ENCODE results near the gene PI4K2A.
"Not testable (repeated sequence)": the region's sequence is repeated elsewhere in the genome, so short reads cannot be mapped to it uniquely, and the experiment has no call there.

PI4K2A gene

GRCh38 chr10:97673736-97674525 is 33.5 kb downstream of the PI4K2A start:
- DNase-seq (ENCODE audit: low read depth in 2 of 2), result no peak

- DNase-seq (ENCODE audit: low read depth in 2 of 2), result no peak
Observed at GRCh38 chr10:97675222-97675621, 34.8 kb downstream of the PI4K2A start.

DNA sequence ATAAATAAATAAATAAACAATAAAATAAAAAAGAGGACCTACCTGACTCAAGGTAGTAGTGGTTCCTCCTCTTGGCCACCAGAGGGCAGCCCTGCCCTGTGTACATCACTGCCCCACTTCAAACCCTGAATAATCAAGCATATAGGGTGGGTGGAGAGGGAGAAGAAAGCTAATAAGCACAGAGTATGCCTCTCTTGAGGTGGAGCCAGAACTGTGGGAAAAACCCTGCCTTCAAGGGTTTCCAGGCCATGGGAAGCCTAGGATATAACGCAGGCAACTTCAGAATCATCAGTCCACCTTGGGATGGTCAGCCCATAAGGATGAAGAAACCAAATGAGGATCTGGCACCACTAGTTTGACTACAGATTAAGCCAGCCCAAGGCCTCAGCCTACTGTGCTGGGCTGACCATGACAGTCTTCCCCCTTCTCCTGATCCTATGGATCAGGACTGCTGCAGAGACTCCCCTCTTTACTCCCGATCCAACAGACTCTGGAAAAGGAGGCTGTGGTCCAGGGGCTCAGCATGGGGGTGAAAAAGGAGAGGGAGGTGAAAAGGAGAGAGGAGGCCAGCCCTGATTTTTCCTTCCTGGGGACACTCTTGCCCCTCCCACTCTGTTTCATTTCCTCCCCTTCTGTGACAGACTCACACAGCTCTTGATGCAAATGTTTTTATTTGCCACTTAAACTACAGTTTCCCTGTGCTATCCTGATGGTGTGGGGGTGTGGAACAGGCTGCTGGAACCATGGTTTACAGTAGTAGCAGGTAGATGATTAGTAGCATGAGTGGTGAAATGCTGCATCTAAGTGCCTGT is 36.5 kb downstream of the PI4K2A start:
- peak in 1 of 2 donors; percentile 28 for DNase-seq (ENCODE audit: low read depth in 2 of 2)

DNA sequence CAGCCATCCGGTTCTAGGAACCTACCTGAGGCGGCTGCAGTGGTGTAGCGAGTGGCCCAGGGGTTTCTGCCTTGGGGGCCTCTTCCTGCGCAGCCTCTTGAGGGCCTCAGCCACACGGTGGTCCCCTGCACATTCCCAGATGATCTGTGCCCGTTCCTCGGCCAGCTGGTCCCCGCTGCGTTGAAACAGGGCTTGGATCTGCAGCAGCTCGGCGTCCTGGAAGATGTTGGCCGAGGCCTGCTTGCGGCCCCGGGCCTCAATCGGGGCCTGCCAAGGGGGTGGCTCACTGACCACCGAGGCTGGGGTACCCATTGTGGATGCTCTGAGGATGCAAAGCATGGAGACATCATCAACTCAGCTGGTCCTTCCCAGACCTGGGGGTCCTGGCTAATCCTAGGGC is 39.1 kb downstream of the PI4K2A start:
- DNase-seq (ENCODE audit: low read depth in 2 of 2), result no peak

- no peak for DNase-seq (ENCODE audit: low read depth in 2 of 2)
Observed at GRCh38 chr10:97682042-97682441, 41.6 kb downstream of the PI4K2A start.

- no peak for DNase-seq (ENCODE audit: low read depth in 2 of 2)
Observed at GRCh38 chr10:97683556-97684367, 43.3 kb downstream of the PI4K2A start.

DNA sequence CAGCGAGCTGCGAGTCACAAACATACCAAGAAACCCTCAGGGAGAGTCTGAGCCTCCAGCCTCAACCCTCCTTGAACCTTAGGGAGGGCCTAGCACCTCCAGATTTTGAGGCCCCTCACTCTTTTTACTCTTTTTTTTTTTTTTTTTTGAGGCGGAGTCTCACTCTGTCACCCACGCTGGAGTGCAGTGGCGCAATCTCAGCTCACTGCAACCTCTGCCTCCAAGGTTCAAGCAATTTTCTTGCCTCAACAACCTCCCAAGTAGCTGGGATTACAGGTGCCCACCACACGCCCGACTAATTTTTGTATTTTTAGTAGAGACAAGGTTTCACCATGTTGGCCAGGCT is 43.9 kb downstream of the PI4K2A start:
- not testable (repeated sequence) for DNase-seq (ENCODE audit: low read depth in 2 of 2)

GRCh38 chr10:97684866-97685394 is 44.5 kb downstream of the PI4K2A start:
- DNase-seq (ENCODE audit: low read depth in 2 of 2), result no peak

- DNase-seq (ENCODE audit: low read depth in 2 of 2), result no peak
Observed at GRCh38 chr10:97685395-97685958, 45.0 kb downstream of the PI4K2A start.

GRCh38 chr10:97686301-97686961 is 46.0 kb downstream of the PI4K2A start:
- DNase-seq (ENCODE audit: low read depth in 2 of 2), result no peak

GRCh38 chr10:97686962-97687784 is 46.7 kb downstream of the PI4K2A start, which contains the start of gene AVPI1:
TSS of gene AVPI1 (minus strand) at chr10:97687241. CDS start at chr10:97679905, 7,336 bp downstream.
- peak; percentile 89 to 91 for DNase-seq (ENCODE audit: low read depth in 2 of 2)

- no peak for DNase-seq (ENCODE audit: low read depth in 2 of 2)
Observed at GRCh38 chr10:97687785-97688781, 47.6 kb downstream of the PI4K2A start.

DNA sequence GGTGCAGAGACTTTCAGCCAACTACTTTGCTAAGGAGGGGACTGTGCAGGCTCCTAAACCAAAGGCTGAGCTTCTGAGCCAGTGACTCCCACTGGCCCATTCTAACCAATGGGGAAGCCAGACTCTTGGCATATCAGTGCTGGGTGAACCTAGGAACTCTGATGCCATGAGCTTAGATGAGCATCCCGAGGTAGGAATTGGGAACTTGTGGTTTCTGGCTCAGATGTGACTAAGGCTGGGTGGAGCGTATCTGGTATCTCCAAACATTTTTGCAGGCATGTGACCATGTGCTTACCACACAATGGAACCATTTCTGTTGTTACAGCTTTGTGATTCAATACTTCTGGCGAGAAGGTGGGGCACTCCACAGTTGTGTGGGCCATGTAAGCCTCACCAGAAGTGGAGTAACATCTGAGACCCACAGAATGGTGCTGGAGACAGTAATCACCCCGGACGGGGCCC is 49.1 kb downstream of the PI4K2A start:
- no peak for DNase-seq (ENCODE audit: low read depth in 2 of 2)

DNA sequence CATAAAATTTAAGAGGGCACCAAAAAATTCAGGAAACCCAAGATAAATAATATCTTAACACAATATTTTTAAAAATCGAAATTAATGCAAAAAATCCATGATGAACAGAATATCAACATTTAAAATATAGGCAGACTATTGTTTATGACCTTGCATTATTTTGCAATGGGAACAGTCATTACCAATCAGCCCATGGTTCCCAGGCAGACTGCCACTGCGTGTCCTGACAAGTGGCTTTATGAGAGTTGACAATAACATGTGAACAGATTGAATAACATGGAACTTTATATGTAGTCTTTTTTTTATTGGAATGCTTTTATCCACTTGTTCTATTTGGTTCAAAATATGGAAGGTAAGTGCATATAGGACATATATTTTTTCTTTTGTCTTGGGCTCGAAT is 49.7 kb downstream of the PI4K2A start:
- no peak for DNase-seq (ENCODE audit: low read depth in 2 of 2)

DNA sequence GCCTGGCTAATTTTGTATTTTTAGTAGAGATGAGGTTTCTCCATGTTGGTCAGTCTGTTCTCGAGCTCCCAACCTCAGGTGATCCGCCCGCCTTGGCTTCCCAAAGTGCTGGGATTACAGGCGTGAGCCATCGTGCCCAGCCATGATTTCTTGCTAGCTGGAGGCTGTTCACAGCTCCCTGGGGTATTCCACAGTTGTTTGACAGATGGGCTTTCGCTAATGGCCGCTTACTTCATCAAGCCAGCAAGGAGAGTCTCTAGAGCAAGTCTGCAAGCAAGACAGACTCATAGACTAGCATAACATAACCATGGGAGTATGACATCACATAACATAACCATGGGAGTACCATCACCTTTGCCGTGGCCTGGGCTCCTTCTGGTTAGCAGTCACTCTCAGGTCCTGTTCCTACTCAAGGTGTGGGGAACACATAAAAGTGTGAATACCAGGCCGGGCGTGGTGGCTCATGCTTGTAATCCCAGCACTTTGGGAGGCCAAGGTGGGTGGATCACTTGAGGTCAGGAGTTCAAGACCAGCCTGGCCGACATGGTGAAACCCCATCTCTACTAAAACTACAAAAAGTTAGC is 57.7 kb downstream of the PI4K2A start:
- not testable (repeated sequence) for DNase-seq (ENCODE audit: low read depth in 2 of 2)

- DNase-seq (ENCODE audit: low read depth in 2 of 2), result peak; percentile 23 to 24
Observed at GRCh38 chr10:97701438-97702069, 61.1 kb downstream of the PI4K2A start.

GRCh38 chr10:97703398-97704067 is 63.1 kb downstream of the PI4K2A start:
- no peak for DNase-seq (ENCODE audit: low read depth in 2 of 2)
